ENCODE data around the gene COX7A2L.

Gene COX7A2L

GRCh38 chr2:42331569-42332284 lies 29.3 kb downstream of the COX7A2L start:
- H2AFZ ChIP-seq (ENCODE audit: low read depth, low read length) = no peak overlapping the region
- H2BK12ac ChIP-seq (ENCODE audit: low read length in 2 of 2) = no peak overlapping the region
- H3K79me1 ChIP-seq (replicated peaks; ENCODE audit: low read length, poor library complexity, severe bottlenecking) = peaks cover 9% of the 10 kb centered on the region
- peaks cover 3% of the 10 kb centered on the region for H3K4me1 ChIP-seq (ENCODE audit: control insufficient read depth, insufficient read depth, low read depth, low read length)
- no peak overlapping the region for H3K4me2 ChIP-seq (ENCODE audit: low read length, poor library complexity, severe bottlenecking)
- H2AK5ac ChIP-seq (ENCODE audit: low read length, severe bottlenecking) = no peak overlapping the region
- peak; percentile 22 for DNase-seq
- H3K9me3 ChIP-seq (ENCODE audit: control insufficient read depth, low read length) = no peaks in the 10 kb centered on the region
- H2BK120ac ChIP-seq (ENCODE audit: low read depth, low read length) = no peak overlapping the region
- no peak overlapping the region for H3K27ac ChIP-seq (ENCODE audit: low read length, poor library complexity, severe bottlenecking)
- WGBS = 96% methylated on average over 5 of the region's 9 CpGs
- no peak overlapping the region for H3K14ac ChIP-seq (ENCODE audit: low read length in 2 of 2)
- no peak overlapping the region for H4K8ac ChIP-seq (ENCODE audit: low read length)
- H3K23ac ChIP-seq (ENCODE audit: low read length in 2 of 2) = no peak overlapping the region
- no peaks in the 10 kb centered on the region for H3K27me3 ChIP-seq (ENCODE audit: control insufficient read depth in 1 of 2, insufficient read depth in 1 of 2, low read length in 2 of 2)
- no peak overlapping the region for H2BK5ac ChIP-seq (ENCODE audit: low read depth, low read length, poor library complexity, severe bottlenecking)
- no peak overlapping the region for H3K4me3 ChIP-seq (ENCODE audit: insufficient read depth in 1 of 2, low read depth in 1 of 2, low read length in 2 of 2)
- no peak overlapping the region for H3K18ac ChIP-seq (ENCODE audit: low read depth in 1 of 2, low read length in 2 of 2)
- no peak overlapping the region for H4K91ac ChIP-seq (ENCODE audit: low read length)
- H3K4ac ChIP-seq (ENCODE audit: low read depth in 1 of 2, low read length in 2 of 2) = no peak overlapping the region
- no peak overlapping the region for H2BK15ac ChIP-seq (ENCODE audit: low read depth, poor library complexity, severe bottlenecking)
- H3K36me3 ChIP-seq (ENCODE audit: control insufficient read depth in 1 of 2, insufficient read depth in 2 of 2, low read depth in 1 of 2, low read length in 2 of 2) = peaks cover 10 to 82% of the 10 kb centered on the region in 2 experiments
- no peak overlapping the region for H3K9ac ChIP-seq (ENCODE audit: low read length)

GRCh38 chr2:42329736-42330135 lies 31.3 kb downstream of the COX7A2L start:
- 100% methylated on average over 5 of the region's 5 CpGs for WGBS
- Histone ChIP-seq H2BK15ac (ENCODE audit: low read depth, poor library complexity, severe bottlenecking) (no peak overlapping the region), H4K8ac (ENCODE audit: low read length) (no peak overlapping the region)

GRCh38 chr2:42328923-42329322 lies 32.1 kb downstream of the COX7A2L start:
- H2BK5ac ChIP-seq (ENCODE audit: low read depth, low read length, poor library complexity, severe bottlenecking) = no peak overlapping the region
- no peaks in the 10 kb centered on the region for H3K4me1 ChIP-seq (ENCODE audit: control insufficient read depth, insufficient read depth, low read depth, low read length)
- no peak overlapping the region for H3K4ac ChIP-seq (ENCODE audit: low read depth in 1 of 2, low read length in 2 of 2)
- peak overlapping the region in 1 of 2 experiments; percentile 33 for H2BK12ac ChIP-seq (ENCODE audit: low read length in 2 of 2)
- no peaks in the 10 kb centered on the region for H3K9me3 ChIP-seq (ENCODE audit: control insufficient read depth, low read length)
- H3K36me3 ChIP-seq (ENCODE audit: control insufficient read depth in 1 of 2, insufficient read depth in 2 of 2, low read depth in 1 of 2, low read length in 2 of 2) = peaks cover 8 to 69% of the 10 kb centered on the region in 2 experiments
- no peak overlapping the region for H3K18ac ChIP-seq (ENCODE audit: low read depth in 1 of 2, low read length in 2 of 2)
- H3K9ac ChIP-seq (ENCODE audit: low read length) = no peak overlapping the region
- no peak overlapping the region for H2AFZ ChIP-seq (ENCODE audit: low read depth, low read length)
- H2AK5ac ChIP-seq (ENCODE audit: low read length, severe bottlenecking) = no peak overlapping the region
- H2BK15ac ChIP-seq (ENCODE audit: low read depth, poor library complexity, severe bottlenecking) = no peak overlapping the region
- no peaks in the 10 kb centered on the region for H3K27me3 ChIP-seq (ENCODE audit: control insufficient read depth in 1 of 2, insufficient read depth in 1 of 2, low read length in 2 of 2)
- H4K91ac ChIP-seq (ENCODE audit: low read length) = no peak overlapping the region
- no peak overlapping the region for H3K23ac ChIP-seq (ENCODE audit: low read length in 2 of 2)
- no peak overlapping the region for H2BK120ac ChIP-seq (ENCODE audit: low read depth, low read length)
- H3K4me3 ChIP-seq (ENCODE audit: insufficient read depth in 1 of 2, low read depth in 1 of 2, low read length in 2 of 2) = no peak overlapping the region
- no peak for DNase-seq
- 96% methylated on average over 3 of the region's 6 CpGs for WGBS
- H3K79me1 ChIP-seq (replicated peaks; ENCODE audit: low read length, poor library complexity, severe bottlenecking) = peaks cover 9% of the 10 kb centered on the region
- no peak overlapping the region for H3K27ac ChIP-seq (ENCODE audit: low read length, poor library complexity, severe bottlenecking)
- H3K4me2 ChIP-seq (ENCODE audit: low read length, poor library complexity, severe bottlenecking) = no peak overlapping the region
- no peak overlapping the region for H4K8ac ChIP-seq (ENCODE audit: low read length)
- H3K14ac ChIP-seq (ENCODE audit: low read length in 2 of 2) = no peak overlapping the region

More at GRCh38 chr2:42329736-42330135, 31.3 kb downstream of the COX7A2L start:
- DNase-seq = no peak
- no peaks in the 10 kb centered on the region for H3K27me3 ChIP-seq (ENCODE audit: control insufficient read depth in 1 of 2, insufficient read depth in 1 of 2, low read length in 2 of 2)
- H3K14ac ChIP-seq (ENCODE audit: low read length in 2 of 2) = no peak overlapping the region
- H3K27ac ChIP-seq (ENCODE audit: low read length, poor library complexity, severe bottlenecking) = no peak overlapping the region
- H3K4me3 ChIP-seq (ENCODE audit: insufficient read depth in 1 of 2, low read depth in 1 of 2, low read length in 2 of 2) = no peak overlapping the region
- H3K79me1 ChIP-seq (replicated peaks; ENCODE audit: low read length, poor library complexity, severe bottlenecking) = peaks cover 7% of the 10 kb centered on the region
- H2AK5ac ChIP-seq (ENCODE audit: low read length, severe bottlenecking) = no peak overlapping the region
- H3K4me2 ChIP-seq (ENCODE audit: low read length, poor library complexity, severe bottlenecking) = no peak overlapping the region
- no peak overlapping the region for H3K4ac ChIP-seq (ENCODE audit: low read depth in 1 of 2, low read length in 2 of 2)
- no peak overlapping the region for H2BK5ac ChIP-seq (ENCODE audit: low read depth, low read length, poor library complexity, severe bottlenecking)
- H2BK120ac ChIP-seq (ENCODE audit: low read depth, low read length) = no peak overlapping the region
- H2BK12ac ChIP-seq (ENCODE audit: low read length in 2 of 2) = no peak overlapping the region
- peak overlapping the region; percentile 30 for H3K9ac ChIP-seq (ENCODE audit: low read length)
- no peaks in the 10 kb centered on the region for H3K4me1 ChIP-seq (ENCODE audit: control insufficient read depth, insufficient read depth, low read depth, low read length)
- peaks cover 10 to 74% of the 10 kb centered on the region in 2 experiments for H3K36me3 ChIP-seq (ENCODE audit: control insufficient read depth in 1 of 2, insufficient read depth in 2 of 2, low read depth in 1 of 2, low read length in 2 of 2)
- no peak overlapping the region for H3K23ac ChIP-seq (ENCODE audit: low read length in 2 of 2)
- H3K9me3 ChIP-seq (ENCODE audit: control insufficient read depth, low read length) = no peaks in the 10 kb centered on the region
- no peak overlapping the region for H3K18ac ChIP-seq (ENCODE audit: low read depth in 1 of 2, low read length in 2 of 2)
- no peak overlapping the region for H4K91ac ChIP-seq (ENCODE audit: low read length)
- no peak overlapping the region for H2AFZ ChIP-seq (ENCODE audit: low read depth, low read length)

- Histone ChIP-seq H3K9ac (ENCODE audit: low read length) (no peak overlapping the region), H3K27me3 (ENCODE audit: control insufficient read depth in 1 of 2, insufficient read depth in 1 of 2, low read length in 2 of 2) (no peaks in the 10 kb centered on the region), H3K27ac (ENCODE audit: low read length, poor library complexity, severe bottlenecking) (no peak overlapping the region), H2BK12ac (ENCODE audit: low read length in 2 of 2) (no peak overlapping the region), H3K14ac (ENCODE audit: low read length in 2 of 2) (no peak overlapping the region), H2BK15ac (ENCODE audit: low read depth, poor library complexity, severe bottlenecking) (no peak overlapping the region), H3K36me3 (ENCODE audit: control insufficient read depth in 1 of 2, insufficient read depth in 2 of 2, low read depth in 1 of 2, low read length in 2 of 2) (peaks cover 4 to 63% of the 10 kb centered on the region in 2 experiments), H3K4me1 (ENCODE audit: control insufficient read depth, insufficient read depth, low read depth, low read length) (no peaks in the 10 kb centered on the region), H3K4ac (ENCODE audit: low read depth in 1 of 2, low read length in 2 of 2) (no peak overlapping the region), H3K18ac (ENCODE audit: low read depth in 1 of 2, low read length in 2 of 2) (no peak overlapping the region), H2AK5ac (ENCODE audit: low read length, severe bottlenecking) (no peak overlapping the region), H3K79me1 (replicated peaks; ENCODE audit: low read length, poor library complexity, severe bottlenecking) (peaks cover 7% of the 10 kb centered on the region), H4K91ac (ENCODE audit: low read length) (no peak overlapping the region), H2BK120ac (ENCODE audit: low read depth, low read length) (no peak overlapping the region), H2BK5ac (ENCODE audit: low read depth, low read length, poor library complexity, severe bottlenecking) (no peak overlapping the region), H2AFZ (ENCODE audit: low read depth, low read length) (no peak overlapping the region), H4K8ac (ENCODE audit: low read length) (no peak overlapping the region), H3K23ac (ENCODE audit: low read length in 2 of 2) (no peak overlapping the region), H3K9me3 (ENCODE audit: control insufficient read depth, low read length) (no peaks in the 10 kb centered on the region), H3K4me3 (ENCODE audit: insufficient read depth in 1 of 2, low read depth in 1 of 2, low read length in 2 of 2) (no peak overlapping the region), H3K4me2 (ENCODE audit: low read length, poor library complexity, severe bottlenecking) (no peak overlapping the region)
- peak; percentile 40 for DNase-seq
- WGBS = 96% methylated on average over 2 of the region's 3 CpGs
Measured at GRCh38 chr2:42328148-42328833, 32.7 kb downstream of the COX7A2L start.
